Cardiac septum (tissue), 1 donor: Measurements from ENCODE around the gene TNFAIP6. TPM values are rescaled to one million over a fixed set of nuclear protein-coding genes. Genes with fewer than 3 reads are reported as not detected.
"Not testable (repeated sequence)": the region's sequence is repeated elsewhere in the genome, so short reads cannot be mapped to it uniquely, and the experiment has no call there.

Experiments
- DNase-seq: peaks from one replicate; pipeline ENCODE4 v3.0.0-alpha.2; 2020; ENCODE audit warnings: low spot score
- intact Hi-C: fragments of 100-400 bp; cut with DNase I; formaldehyde crosslinking; loops from one replicate; pipeline ENCODE4 v1.14.0; 2022
- microRNA-seq: library from miRNA; unstranded; fragments of <30 nt; microRNA quantifications from one replicate; pipeline ENCODE4 v1.2.0, GENCODE V29; 2020
- total RNA-seq: library from RNA; stranded (reverse); fragmentation: NEBNext Ultra II Directional; extraction: Animal tissue kit (Norgen Biotek cat#: 25700); gene quantifications from one replicate; pipeline ENCODE4 v1.2.1, GENCODE V29; 2021
- donor health status: DM: no; HTN: no; CAD: no.

Gene TNFAIP6
- total RNA-seq, 1 donor from 2014 or later, result 4.9 TPM

- intact Hi-C loops, result loop anchor here (2.0 to 10.0 kb wide), 2 partner anchors 148 to 1814 kb away; partner anchors contain the start of gene RBM43
- no peak for DNase-seq
These were observed 51.6 kb downstream of the TNFAIP6 start for GRCh38 chr2:151408788-151409600.

DNA sequence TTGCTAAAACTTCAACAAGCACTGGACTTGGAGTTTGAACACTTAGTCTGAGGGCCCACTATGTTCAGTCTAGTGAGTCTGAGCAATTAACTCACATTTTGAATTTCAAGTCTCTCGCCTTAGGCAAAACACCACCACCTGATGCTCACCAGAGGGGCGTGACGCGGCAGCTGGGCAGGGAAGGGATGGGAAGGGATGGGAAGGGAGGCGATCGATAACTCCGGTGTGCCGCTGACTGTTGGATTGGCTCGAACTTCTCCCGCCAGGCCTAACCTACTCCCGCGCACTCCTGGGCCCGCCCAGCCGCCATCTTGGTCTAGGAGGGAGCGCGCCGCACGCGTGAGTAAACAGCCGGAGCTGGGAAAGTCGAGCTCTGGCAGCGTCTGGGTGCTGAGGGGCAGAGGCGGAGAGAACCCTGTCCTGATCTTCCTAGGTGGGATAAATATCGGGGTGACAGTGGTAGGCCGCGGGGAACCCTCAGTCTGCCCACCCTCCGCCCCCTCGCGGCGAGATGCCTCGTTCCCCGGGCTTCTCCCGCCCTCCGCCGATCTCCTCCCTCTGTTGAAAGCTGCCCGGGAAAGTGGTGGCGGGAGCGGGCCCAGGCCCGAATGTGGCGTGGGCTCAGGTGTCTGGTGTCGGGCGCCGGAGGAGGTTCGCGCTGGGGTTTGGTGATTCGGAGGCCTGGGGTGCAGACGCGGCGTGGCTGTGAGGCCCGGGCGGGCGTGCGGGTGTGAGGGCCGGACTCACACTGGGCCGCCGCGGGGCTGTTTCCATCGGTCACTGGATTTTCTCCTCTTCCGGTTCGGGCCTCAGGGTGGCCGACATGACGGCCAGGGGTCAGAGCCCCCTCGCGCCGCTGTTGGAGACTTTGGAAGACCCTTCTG, 52.5 kb downstream of the TNFAIP6 start, which contains the start of gene RIF1:
RIF1 (plus strand) TSS at position 302 of the 884 bp plus-strand sequence; CDS start at position 824, 522 bp downstream.
- intact Hi-C loops, result loop anchor here (2.0 to 10.0 kb wide), 3 partner anchors 121 to 1815 kb away; partner anchors contain the start of genes NMI and RBM43
- peak; percentile 94 for DNase-seq

DNA sequence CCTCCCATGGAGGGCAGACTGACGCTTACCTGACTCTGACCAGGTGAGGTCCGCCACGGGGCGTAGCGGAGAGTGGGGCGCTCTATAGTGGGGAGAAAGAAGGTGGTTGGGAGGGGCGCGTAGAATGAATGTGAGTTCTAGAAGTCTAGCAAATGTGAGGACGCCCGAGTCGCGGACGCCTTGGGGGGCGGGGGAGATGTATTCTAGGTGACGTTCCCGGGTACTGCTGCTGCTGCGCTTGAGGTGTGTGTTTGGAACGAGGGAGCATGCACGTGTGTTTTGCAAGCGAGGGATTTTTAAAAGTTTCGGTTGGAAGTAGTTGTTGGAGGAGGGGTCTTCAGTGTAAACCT, 53.1 kb downstream of the TNFAIP6 start:
- no peak for DNase-seq
- intact Hi-C loops, result loop anchor here (2.0 kb wide), 1 partner anchor 122 kb away; the partner anchor contains the start of gene NMI

GRCh38 chr2:151417650-151418049, 60.3 kb downstream of the TNFAIP6 start:
- intact Hi-C loops, result no loop called here

DNA sequence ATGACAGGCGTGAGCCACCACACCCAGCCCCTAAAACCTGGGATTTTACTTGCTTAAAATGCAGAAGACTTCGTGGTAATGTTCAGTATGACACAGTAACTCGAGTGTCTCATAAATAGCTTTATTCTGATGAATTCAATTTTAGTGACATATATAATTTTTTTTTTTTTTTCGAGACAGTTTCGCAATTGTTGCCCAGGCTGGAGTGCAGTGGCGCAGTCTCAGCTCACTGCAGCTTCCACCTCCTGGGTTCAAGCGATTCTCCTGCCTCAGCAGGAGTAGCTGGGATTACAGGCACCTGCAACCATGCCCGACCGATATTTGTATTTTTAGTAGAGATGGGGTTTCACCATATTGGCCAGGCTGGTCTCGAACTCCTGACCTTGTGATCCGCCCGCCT, 64.3 kb downstream of the TNFAIP6 start:
- DNase-seq, intact Hi-C loops: not testable (repeated sequence)

More at GRCh38 chr2:151417650-151418049, 60.3 kb downstream of the TNFAIP6 start:
- DNase-seq, result no peak

DNA sequence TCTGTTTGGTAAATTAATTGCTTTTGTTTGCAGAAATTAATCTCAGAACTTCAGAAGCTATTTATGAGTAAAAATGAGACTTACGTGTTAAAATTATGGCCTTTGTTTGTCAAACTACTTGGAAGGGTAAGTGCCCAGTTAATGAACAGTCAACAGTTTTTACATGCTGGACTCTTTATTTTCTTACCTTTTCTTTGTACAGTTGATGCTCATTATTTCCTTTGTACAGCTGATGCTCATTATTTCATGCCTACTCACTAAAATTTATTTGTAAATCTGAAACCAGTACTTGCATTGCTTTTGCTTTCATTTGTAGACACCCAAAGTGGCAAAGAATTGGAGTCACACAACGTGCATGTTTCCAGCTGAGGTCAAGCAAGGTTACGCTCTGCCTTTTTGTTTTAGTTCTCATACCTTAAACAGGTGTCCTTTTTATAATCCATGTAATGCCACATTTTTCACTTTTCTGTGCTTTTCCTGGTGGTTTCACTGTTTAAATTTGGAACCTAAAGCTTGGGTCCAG, 65.6 kb downstream of the TNFAIP6 start:
- DNase-seq, result no peak
- intact Hi-C loops, result no loop called here

DNA sequence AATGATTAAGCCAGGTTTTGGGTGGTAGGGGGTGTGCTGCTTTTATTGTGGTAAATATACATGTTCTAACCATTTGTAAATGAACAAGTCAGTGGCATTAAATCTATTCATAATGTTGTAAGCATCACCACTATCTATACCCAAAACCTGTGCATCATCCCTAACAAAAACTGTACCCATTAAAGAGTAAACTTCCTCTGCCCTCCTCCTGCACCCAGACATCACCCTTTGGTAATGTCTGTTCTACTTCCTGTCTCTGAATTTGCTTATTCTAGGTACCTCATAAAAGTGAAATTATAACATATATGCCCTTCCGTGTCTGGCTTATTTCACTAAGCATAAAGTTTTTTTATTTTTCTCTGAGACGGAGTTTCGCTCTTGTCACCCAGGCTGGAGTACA, 66.4 kb downstream of the TNFAIP6 start:
- intact Hi-C loops, result no loop called here
- no peak for DNase-seq

Small RNA genes lying within 50 kb of the gene (microRNA-seq; reads per million reads assigned to microRNA genes)
- not detected for gene MIR4773-1
- gene MIR4773-2, result not detected

Other genes starting within 250 kb of the TNFAIP6 start
- gene RBM43, start 95.7 kb upstream of the TNFAIP6 start, total RNA-seq, result 1.5 TPM
- 3.1 TPM for gene NMI, start 67.9 kb upstream of the TNFAIP6 start, total RNA-seq
- 16.1 TPM for gene RIF1, start 52.3 kb downstream of the TNFAIP6 start, total RNA-seq